Loucy (cell line): ENCODE results near the gene CFAP251.

Source experiments
- EZH2phosphoT487 ChIP-seq: fragments of 200-600 bp; IDR thresholded peaks from 2 replicates; pipeline ENCODE4 v1.6.1; 2018; ENCODE audit warnings: antibody characterized with exemption, mild to moderate bottlenecking, moderate library complexity, borderline replicate concordance
- TF ChIP-seq, protein P1 (sequence below): fragments of 200-600 bp; sonication (generic); conservative IDR thresholded peaks from 2 replicates; pipeline ENCODE4 v1.5.1; 2014; ENCODE audit warnings: mild to moderate bottlenecking, antibody characterized with exemption, low read length

DNA sequence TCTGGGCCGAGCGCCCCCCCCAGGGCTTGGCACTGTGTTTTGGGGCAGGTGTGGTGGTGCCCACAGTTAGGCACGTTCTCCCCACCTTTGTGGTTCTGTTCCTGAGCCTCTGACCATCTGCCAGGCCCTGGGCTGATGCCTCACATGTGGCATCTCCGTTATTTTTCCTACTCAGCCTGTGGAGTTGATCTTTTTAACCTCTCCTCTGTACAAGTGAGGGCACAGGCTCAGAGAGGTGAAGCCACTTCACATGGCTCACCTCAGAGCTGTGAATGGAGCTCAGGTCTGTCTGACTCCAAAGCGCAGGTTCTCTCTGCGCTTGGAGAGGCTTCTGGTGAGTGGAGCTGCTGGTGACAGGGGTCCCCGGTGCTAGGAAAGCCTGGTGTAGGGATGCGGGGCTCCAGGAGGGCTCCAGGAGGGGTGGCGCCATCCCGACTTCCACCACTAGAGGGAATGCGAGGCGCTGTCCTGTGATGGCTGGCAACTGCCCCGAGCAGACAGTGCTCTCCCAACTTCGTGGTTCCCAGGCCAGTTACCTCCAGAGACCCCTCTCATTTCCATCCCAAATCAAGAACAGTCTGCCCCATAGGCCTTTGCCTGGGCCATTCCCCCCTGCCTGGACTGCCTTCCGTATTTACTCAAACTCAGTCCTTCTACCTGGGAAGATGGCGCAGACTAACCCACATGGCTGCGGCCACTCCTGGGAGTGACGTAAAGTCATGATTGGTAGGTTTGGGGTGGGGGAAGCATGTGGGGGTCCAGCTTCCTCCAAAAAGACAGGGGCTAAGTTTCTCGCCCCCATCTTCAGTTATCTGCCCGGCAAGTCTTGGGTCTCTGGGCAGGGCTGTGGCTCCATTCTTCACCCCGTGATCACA is 113.2 kb downstream of the CFAP251 start:
- TF ChIP-seq, protein P1, sequence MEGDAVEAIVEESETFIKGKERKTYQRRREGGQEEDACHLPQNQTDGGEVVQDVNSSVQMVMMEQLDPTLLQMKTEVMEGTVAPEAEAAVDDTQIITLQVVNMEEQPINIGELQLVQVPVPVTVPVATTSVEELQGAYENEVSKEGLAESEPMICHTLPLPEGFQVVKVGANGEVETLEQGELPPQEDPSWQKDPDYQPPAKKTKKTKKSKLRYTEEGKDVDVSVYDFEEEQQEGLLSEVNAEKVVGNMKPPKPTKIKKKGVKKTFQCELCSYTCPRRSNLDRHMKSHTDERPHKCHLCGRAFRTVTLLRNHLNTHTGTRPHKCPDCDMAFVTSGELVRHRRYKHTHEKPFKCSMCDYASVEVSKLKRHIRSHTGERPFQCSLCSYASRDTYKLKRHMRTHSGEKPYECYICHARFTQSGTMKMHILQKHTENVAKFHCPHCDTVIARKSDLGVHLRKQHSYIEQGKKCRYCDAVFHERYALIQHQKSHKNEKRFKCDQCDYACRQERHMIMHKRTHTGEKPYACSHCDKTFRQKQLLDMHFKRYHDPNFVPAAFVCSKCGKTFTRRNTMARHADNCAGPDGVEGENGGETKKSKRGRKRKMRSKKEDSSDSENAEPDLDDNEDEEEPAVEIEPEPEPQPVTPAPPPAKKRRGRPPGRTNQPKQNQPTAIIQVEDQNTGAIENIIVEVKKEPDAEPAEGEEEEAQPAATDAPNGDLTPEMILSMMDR, result peak; percentile 68
- TF ChIP-seq EZH2phosphoT487, result no peak
